Measurements from ENCODE around the gene CHKB.

Gene CHKB

GRCh38 chr22:50530580-50530876 lies 52.1 kb downstream of the CHKB start:
- DNase-seq (ENCODE audit: low spot score) = no peak

- DNase-seq (ENCODE audit: low spot score) = no peak
These were observed 52.6 kb downstream of the CHKB start, which contains the start of gene TYMP for GRCh38 chr22:50529897-50530579. TYMP (minus strand) TSS chr22:50530012; CDS start chr22:50529709, 303 bp downstream.

GRCh38 chr22:50529416-50529896 lies 53.2 kb downstream of the CHKB start:
- DNase-seq (ENCODE audit: low spot score) = no peak
